Ovary (tissue), 9 donors: ENCODE data around the gene UNCX. TPM values are rescaled to one million over a fixed set of nuclear protein-coding genes. Genes with fewer than 3 reads are reported as not detected.
"Not testable (repeated sequence)": the region's sequence is repeated elsewhere in the genome, so short reads cannot be mapped to it uniquely, and the experiment has no call there.

Source experiments
- DNase-seq, 5 donors: peaks; one replicate each; pipeline ENCODE4 v3.0.0-alpha.2; 2019 to 2020
- H3K27ac ChIP-seq, 2 donors: fragments of 200-600 bp; one replicate each; pipeline versions ENCODE4 v1.5.1 to v1.8.0; 2019 to 2022
- H3K27me3 ChIP-seq: fragments of 200-600 bp; one replicate; pipeline ENCODE4 v1.8.0; 2022
- H3K36me3 ChIP-seq: fragments of 200-600 bp; sonication (generic); one replicate; pipeline ENCODE4 v1.5.1; 2019
- H3K4me1 ChIP-seq: one replicate; pipeline ENCODE4 v1.8.1; 2013; ENCODE audit warnings: mild to moderate bottlenecking, moderate library complexity; ENCODE audit not compliant: insufficient read depth
- H3K4me3 ChIP-seq: fragments of 200-600 bp; sonication (generic); one replicate; pipeline ENCODE4 v1.5.1; 2017
- H3K9me3 ChIP-seq, 2 donors: fragments of 200-600 bp in 1 of 2; sonication (generic) in 1 of 2; one replicate each; pipeline versions ENCODE4 v1.5.1 to v1.8.1; 2013 to 2019; ENCODE audit warnings: mild to moderate bottlenecking in 1 of 2, moderate library complexity in 1 of 2
- EP300 ChIP-seq: sonication (generic); formaldehyde crosslinking; IDR thresholded peaks from one replicate; pipeline ENCODE4 v1.6.1; 2017; ENCODE audit warnings: antibody characterized with exemption
- POLR2A ChIP-seq: fragments of 450-650 bp; IDR thresholded peaks from one replicate; pipeline ENCODE4 v1.6.1; 2017; ENCODE audit warnings: antibody characterized with exemption, mild to moderate bottlenecking, moderate library complexity
- whole genome bisulfite sequencing, 3 donors: extraction: QIAGEN DNeasy Blood & Tissue Kit in 1 of 3; methylation state at CpG; one replicate each; pipeline versions ENCODE4 v1.1.5 to v1.1.7; 2013 to 2017; 5-methylcytosine and 5-hydroxymethylcytosine counted together
- intact Hi-C, 4 donors: fragments of 100-400 bp; cut with DNase I; formaldehyde crosslinking; loops; one replicate each; pipeline versions ENCODE4 v1.11.0 to v1.15.1; 2022 to 2023
- polyA plus RNA-seq, 2 donors: library from polyadenylated mRNA; stranded (reverse); fragments of 200-250 nt in 1 of 2; fragments of 350-450 nt in 1 of 2; fragmentation: Illumina TruSeq in 1 of 2; extraction: RNeasy Lipid Tissue Mini Kit (QIAGEN cat#74804) in 1 of 2; gene quantifications; one replicate each; pipeline ENCODE4 v1.2.3, GENCODE V29; 2013 to 2014
- total RNA-seq, 7 donors: library from RNA; depleted of rRNA in 2 of 7; stranded (reverse); fragments of >200 nt in 2 of 7; fragmentation: NEBNext Ultra II Directional in 3 of 7; extraction: Animal tissue kit (Norgen Biotek cat#: 25700) in 3 of 7; gene quantifications; one replicate each; pipeline versions ENCODE4 v1.1.0 to v1.2.4, GENCODE V29; 2016 to 2023
- TF ChIP-seq, protein P1 (sequence below), 3 donors: fragments of 450-650 bp in 2 of 3; fragments of 200-600 bp in 1 of 3; IDR thresholded peaks; one replicate each; pipeline versions ENCODE4 v1.5.1 to v1.8.0; 2016 to 2022; ENCODE audit warnings: antibody characterized with exemption in 3 of 3, mild to moderate bottlenecking in 1 of 3
- donor health status: DM: no; HTN: no; CAD: no; lungs with moderate emphysema.
- donor health status: DM: no; HTN: no; CAD: no.
- donor health status: Bipolar disorder and iron deficiency.
- donor health status: DM: yes; HTN: yes; CAD: no.
- donor health status: DM: no; HTN: no; CAD: no.
- donor health status: DM: yes; HTN: yes; CAD: no.

Gene UNCX
- total and polyA plus RNA-seq, 9 donors: not detected

DNA sequence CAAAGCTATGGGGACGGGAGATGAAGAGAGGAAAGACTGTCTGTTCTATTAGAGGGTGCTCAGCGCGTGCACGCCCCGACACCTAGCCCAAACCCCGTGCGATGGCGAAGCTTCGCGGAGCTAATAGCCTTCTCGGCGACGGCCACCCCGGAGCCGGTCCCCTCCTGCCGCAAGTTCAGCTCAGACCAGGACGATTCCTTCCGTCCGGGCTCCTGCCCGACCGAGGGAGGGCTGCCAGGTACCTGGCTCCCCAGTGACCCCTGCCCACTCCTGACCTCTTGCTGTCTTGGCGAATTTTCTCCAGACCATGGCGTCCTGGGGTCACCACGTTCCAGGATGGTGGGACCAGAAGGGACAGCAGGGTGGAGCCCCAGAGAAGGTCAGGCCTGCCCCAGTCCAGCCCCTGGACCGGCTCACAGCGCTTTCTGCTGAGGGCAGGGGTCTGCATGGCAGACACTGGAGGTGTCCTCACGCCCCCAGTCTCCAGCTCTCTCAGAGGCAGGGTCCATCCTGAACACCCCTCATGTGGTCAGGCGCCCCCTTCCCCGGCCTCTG lies 36.7 kb downstream of the UNCX start:
- Histone ChIP-seq H3K9me3 (no peaks in the 10 kb centered on the region), H3K4me3 (no peak overlapping the region), H3K36me3 (no peaks in the 10 kb centered on the region), H3K4me1 (no peaks in the 10 kb centered on the region), H3K27me3 (no peaks in the 10 kb centered on the region), H3K27ac (no peak overlapping the region)
- TF ChIP-seq EP300 (no peak), POLR2A (no peak)
- WGBS, 3 donors: 31 to 41% (median 36%) methylated on average over 23 to 29 of the region's 29 CpGs
- intact Hi-C loops: loop anchor here in 1 of 4 donors (10.0 kb wide), 1 partner anchor 335 kb away; no protein-coding TSS in a partner anchor
- no peak for DNase-seq

DNA sequence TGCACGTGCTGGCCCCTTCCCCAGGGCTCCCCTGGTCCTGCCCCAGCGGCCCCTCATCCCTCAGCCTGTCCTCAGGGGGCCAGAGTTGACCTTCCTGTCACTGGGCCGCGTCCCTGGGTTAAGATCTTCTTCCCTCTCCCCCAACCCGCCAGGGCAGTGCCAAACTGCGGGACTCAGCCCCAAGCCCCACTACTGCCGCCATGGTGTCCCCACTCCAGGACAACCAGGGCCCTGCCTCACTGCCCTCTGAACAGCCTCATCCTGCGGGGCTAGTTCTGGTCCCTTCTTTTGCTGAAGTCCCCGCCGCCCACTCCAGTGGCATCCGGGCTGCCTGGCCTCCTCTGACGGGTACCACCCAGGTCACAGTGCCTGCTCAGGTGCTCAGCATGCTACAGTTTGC lies 37.5 kb downstream of the UNCX start:
- DNase-seq: no peak
- H3K4me1 ChIP-seq: no peaks in the 10 kb centered on the region
- intact Hi-C loops: no loop called here
- TF ChIP-seq POLR2A: no peak
- TF ChIP-seq EP300: no peak
- TF ChIP-seq, protein P1, sequence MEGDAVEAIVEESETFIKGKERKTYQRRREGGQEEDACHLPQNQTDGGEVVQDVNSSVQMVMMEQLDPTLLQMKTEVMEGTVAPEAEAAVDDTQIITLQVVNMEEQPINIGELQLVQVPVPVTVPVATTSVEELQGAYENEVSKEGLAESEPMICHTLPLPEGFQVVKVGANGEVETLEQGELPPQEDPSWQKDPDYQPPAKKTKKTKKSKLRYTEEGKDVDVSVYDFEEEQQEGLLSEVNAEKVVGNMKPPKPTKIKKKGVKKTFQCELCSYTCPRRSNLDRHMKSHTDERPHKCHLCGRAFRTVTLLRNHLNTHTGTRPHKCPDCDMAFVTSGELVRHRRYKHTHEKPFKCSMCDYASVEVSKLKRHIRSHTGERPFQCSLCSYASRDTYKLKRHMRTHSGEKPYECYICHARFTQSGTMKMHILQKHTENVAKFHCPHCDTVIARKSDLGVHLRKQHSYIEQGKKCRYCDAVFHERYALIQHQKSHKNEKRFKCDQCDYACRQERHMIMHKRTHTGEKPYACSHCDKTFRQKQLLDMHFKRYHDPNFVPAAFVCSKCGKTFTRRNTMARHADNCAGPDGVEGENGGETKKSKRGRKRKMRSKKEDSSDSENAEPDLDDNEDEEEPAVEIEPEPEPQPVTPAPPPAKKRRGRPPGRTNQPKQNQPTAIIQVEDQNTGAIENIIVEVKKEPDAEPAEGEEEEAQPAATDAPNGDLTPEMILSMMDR (IDR thresholded peaks at IDR 0.05): no peak
- 60 to 73% (median 72%) methylated on average over 10 to 12 of the region's 12 CpGs for WGBS, 3 donors
- H3K27me3 ChIP-seq: no peaks in the 10 kb centered on the region
- no peaks in the 10 kb centered on the region for H3K9me3 ChIP-seq
- H3K36me3 ChIP-seq: no peaks in the 10 kb centered on the region
- H3K4me3 ChIP-seq: no peak overlapping the region
- H3K27ac ChIP-seq: no peak overlapping the region

DNA sequence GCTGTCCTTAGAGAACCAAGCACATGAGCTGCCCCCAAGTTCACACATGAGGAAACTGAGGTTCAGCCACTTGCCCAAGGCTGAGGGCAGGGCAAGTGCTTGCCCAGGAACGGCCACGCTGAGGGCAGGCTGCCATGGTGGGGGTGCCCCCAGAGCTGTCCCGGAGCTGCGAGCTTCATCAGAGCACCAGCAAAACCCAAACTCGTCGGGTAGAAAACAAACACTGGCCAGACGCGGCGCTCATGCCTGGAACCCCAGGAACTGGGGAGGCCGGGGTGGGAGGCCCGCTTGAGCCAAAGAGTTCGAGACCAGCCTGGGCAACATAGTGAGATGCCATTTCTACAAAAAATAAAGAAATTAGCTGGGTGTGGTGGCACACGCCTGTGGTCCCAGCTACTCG lies 38.4 kb downstream of the UNCX start:
- WGBS, 3 donors: 86 to 92% (median 90%) methylated on average over 14 of the region's 14 CpGs

DNA sequence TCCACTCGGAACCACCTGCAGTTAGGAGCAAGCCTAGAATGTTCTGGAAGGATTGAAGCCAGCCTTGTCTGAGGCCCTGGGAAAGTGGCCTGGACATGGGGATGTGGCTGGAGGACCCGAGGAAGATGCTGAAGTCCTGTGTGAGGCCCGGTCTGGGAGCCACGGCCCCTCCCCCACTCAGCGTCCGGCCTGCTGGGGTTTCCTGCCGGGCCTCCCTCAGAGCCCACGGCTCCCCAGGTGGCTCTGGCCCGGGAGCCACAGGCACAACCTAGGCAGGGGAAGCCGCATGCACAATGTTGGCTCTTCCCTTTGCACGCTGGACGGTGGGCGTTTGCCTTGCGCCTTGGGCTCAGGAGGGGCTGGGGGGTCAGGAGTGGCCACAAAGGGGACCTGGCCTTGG lies 39.0 kb downstream of the UNCX start:
- Histone ChIP-seq H3K4me1 (no peaks in the 10 kb centered on the region), H3K36me3 (no peaks in the 10 kb centered on the region), H3K27me3 (no peaks in the 10 kb centered on the region), H3K9me3 (no peaks in the 10 kb centered on the region), H3K27ac (no peak overlapping the region), H3K4me3 (no peak overlapping the region)
- intact Hi-C loops: no loop called here
- TF ChIP-seq POLR2A: no peak
- TF ChIP-seq, protein P1 (IDR thresholded peaks at IDR 0.05): no peak
- TF ChIP-seq EP300: no peak
- no peak for DNase-seq
- WGBS, 3 donors: 76 to 82% (median 80%) methylated on average over 14 of the region's 14 CpGs

More for the DNA sequence above, 38.4 kb downstream of the UNCX start:
- H3K27ac ChIP-seq: no peak overlapping the region
- TF ChIP-seq POLR2A: no peak
- no peak for TF ChIP-seq EP300
- TF ChIP-seq, protein P1 (IDR thresholded peaks at IDR 0.05): no peak
- H3K4me1 ChIP-seq: no peaks in the 10 kb centered on the region
- no peaks in the 10 kb centered on the region for H3K9me3 ChIP-seq
- H3K27me3 ChIP-seq: no peaks in the 10 kb centered on the region
- DNase-seq: no peak
- H3K36me3 ChIP-seq: no peaks in the 10 kb centered on the region
- H3K4me3 ChIP-seq: no peak overlapping the region
- intact Hi-C loops: no loop called here

DNA sequence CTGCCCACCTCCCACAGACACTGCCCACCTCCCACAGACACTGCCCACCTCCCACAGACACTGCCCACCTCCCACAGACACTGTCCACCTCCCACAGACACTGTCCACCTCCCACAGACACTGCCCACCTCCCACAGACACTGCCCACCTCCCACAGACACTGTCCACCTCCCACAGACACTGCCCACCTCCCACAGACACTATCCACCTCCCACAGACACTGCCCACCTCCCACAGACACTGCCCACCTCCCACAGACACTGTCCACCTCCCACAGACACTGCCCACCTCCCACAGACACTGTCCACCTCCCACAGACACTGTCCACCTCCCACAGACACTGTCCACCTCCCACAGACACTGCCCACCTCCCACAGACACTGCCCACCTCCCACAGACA lies 39.5 kb downstream of the UNCX start:
- H3K27me3 ChIP-seq, intact Hi-C loops, H3K4me1 ChIP-seq, H3K27ac ChIP-seq, H3K36me3 ChIP-seq, H3K4me3 ChIP-seq, DNase-seq, H3K9me3 ChIP-seq: not testable (repeated sequence)
